NCI-H524 (cell line): Measurements from ENCODE around the gene IRF8.
"Not testable (repeated sequence)": the region's sequence is repeated elsewhere in the genome, so short reads cannot be mapped to it uniquely, and the experiment has no call there.

Source experiments
- DNase-seq, 2 experiments: peaks; one replicate each; lab custom pipeline; 2025; lab: John Stamatoyannopoulos, UW

The IRF8 gene

GRCh38 chr16:85935391-85935973 is 36.5 kb downstream of the IRF8 start:
- no peak for DNase-seq

DNA sequence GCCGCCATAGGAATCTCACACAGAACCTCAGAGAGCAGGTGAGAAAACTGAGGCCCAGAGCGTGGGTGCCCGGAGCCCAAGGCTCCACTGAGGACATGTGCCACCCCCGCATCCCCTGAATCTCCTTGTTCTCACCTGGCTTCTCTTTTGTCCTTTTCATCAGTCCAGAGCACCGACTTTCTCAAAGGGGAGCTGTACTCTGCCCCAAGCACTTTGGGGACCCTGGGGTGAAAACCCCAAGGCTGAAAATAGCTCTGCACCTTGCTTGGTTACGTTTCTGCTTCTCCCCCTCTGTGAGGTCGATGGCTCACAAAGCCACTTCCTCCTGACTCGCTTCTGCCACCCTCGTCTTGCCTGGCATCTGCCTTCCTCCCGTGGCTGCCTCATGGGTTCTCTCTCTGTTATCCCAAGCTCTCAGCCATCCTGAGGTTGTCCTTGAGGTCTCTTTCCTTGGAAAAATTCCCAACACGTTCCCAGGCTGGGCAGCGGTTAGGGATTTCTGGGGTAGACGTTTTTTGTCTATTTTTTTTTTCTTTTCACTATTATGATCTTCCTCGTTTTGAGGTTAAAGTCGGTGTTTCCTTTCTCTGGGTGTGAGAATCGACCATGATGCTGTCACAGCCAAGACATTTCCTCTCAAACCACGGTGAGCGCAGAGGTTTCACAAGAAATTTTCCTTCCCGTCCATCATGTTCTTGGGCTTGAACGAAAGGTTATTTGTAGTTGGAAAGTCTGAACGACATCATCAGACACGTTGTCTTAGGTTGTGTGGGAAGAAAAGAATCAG is 37.2 kb downstream of the IRF8 start:
- no peak for DNase-seq

GRCh38 chr16:85936816-85937215 is 37.9 kb downstream of the IRF8 start:
- DNase-seq: peak in 1 of 2 experiments; percentile 19

- no peak for DNase-seq
Observed at GRCh38 chr16:85940214-85940613, 41.3 kb downstream of the IRF8 start.

GRCh38 chr16:85941863-85942644 is 43.1 kb downstream of the IRF8 start:
- no peak for DNase-seq

GRCh38 chr16:85942659-85943058 is 43.7 kb downstream of the IRF8 start:
- DNase-seq: not testable (repeated sequence)

DNA sequence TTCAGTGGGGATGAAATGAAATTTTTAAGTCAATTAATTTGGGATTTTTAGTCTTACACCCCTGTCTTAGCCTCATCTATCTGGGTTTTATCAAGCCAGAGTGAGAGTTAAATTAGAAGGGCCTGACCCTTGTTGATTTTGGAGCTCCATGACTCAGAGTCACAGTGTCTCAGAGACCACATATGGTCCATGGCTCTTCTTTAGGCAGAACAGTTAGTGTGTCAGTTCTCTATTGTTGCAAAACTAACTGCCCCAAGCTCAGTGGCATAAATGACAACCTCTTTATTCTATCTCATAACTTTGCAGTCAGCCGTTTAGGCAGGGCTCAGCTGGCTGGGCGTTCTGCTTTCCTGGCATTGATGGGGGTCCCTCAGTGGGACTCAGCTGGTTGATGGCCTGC is 44.7 kb downstream of the IRF8 start:
- no peak for DNase-seq

GRCh38 chr16:85944572-85945423 is 45.8 kb downstream of the IRF8 start:
- DNase-seq: no peak

DNA sequence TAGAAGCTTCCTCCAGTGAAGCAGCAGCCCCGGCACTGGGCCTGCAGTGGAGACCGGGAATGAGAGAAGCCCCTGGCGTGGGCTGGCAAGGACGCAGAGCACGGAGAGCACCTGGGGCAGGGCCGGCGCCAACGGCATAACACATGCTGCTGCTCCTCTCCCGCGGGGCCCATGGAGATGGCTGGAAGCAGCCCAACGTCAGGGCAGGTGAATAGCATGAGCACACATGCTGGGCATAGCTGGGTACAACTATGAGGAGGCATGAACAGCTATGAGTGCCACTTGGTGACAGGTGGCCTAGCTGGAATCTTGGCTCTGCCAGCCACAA is 46.4 kb downstream of the IRF8 start:
- DNase-seq: no peak

- no peak for DNase-seq
Observed at GRCh38 chr16:85946541-85947124, 47.7 kb downstream of the IRF8 start.

DNA sequence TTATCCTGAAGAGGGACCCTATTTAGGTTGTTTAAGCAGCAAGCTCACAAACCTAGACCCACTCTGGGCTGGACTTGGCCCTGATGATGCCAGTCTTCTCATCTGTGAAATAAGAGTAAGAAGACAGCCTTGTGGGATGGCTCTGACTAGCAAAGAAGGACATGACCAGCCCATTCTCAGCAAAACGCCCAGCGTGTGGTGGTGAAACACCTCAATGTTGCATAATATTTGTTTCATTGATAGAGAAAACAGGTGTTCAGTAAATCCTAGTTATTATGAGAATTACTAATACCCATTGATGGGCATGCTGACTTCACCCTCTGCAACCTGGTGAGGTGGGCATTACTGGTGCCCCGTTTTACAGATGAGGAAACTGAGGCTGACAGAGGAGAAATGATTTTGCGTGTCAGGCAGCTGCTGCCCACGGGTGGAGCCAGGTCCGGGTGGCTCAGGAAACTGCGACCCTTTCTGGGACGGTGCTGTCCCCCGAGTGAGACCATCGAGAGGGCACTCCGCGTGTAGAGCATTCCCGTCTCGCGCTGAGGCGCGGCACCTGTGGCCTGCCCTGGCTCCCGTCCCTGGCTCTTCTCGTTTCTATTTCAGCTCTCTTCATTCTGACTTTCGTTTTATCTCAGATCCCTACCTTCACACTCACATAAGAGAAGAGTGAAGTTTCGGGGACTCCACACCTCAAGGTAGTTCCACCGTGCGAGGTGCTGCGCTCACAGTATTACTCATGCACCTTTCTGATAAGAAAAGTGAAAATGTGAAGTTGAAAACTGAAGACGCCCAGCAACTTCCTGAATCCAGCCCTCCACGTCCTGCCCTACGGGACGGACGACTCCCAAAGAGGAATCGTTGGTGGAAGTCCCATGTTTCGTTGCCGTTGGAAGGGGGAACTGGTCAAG is 48.5 kb downstream of the IRF8 start:
- no peak for DNase-seq

DNA sequence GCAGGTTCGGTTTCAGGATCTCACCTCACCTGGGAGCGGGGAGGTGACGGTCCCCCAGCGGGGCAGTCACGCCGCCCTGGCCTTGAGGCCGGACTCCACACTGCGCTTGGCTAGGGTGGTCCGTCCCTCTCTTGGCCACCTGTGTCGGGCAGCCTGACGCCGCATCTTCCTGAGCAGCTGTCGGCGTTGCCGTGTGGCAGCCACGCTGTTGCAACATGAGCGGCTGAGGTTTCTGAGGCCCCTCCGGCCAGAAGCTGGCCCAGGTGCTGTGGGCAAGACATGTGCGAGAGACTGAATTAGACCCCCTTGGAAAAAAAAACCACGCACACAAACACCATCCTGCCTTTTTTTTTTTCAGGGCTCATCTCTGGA is 49.2 kb downstream of the IRF8 start:
- no peak for DNase-seq

GRCh38 chr16:85948616-85949265 is 49.8 kb downstream of the IRF8 start:
- no peak for DNase-seq

DNA sequence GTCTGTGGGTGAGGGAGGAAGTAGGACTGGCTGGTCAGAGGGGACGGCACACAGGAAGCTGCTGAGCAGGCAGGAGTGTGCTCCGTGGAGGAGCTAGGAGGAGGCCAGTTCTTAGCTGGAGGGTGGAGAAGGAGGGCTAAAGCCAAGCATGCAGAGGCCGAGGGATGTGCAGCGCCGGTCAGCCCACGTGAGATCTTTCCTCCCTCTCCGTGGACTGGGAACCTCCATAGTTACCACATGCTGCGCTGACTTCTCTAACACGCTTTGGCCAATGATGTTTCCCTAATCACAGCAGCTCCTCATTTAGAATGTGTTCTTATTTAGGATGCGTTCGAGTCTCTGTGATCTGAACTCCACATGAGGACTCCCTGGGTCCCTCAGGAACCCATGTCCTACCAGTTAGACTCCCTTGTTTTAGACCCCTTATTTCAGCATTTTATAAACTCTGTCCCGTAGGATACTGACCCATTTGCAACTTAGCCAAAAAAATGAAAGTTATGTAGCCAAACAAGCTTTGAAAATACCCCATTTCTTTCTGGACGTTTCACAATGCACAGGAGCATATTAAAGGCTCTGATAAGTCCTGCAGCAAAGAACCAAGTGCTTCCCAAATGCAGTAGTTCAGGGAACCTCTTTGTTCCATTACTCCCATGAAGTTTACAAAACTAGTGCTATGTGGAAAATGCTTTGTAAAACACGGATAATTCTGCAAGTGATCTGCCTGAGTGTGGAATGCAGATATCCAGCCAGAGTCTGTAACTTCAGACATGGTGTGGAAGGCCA is 51.4 kb downstream of the IRF8 start:
- no peak for DNase-seq

GRCh38 chr16:85952197-85952596 is 53.2 kb downstream of the IRF8 start:
- no peak for DNase-seq

DNA sequence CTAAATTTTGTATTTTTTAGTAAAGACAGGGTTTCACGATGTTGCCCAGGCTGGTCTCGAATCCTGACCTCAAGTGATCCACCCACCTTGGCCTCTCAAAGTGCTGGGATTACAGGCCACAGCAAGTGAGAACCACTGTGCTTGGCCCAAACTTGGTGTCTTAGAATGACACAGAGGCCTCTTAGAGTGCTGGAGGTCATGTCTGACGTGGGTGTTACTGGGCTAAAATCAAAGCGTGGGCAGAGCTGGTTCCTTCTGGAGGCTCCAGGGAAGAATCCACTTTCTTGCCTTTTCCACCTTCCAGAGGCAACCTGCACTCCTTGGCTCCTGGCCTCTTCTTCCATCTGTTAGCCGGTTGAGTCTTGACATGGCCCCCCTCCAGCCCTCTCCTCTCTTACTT is 53.8 kb downstream of the IRF8 start:
- DNase-seq: no peak

DNA sequence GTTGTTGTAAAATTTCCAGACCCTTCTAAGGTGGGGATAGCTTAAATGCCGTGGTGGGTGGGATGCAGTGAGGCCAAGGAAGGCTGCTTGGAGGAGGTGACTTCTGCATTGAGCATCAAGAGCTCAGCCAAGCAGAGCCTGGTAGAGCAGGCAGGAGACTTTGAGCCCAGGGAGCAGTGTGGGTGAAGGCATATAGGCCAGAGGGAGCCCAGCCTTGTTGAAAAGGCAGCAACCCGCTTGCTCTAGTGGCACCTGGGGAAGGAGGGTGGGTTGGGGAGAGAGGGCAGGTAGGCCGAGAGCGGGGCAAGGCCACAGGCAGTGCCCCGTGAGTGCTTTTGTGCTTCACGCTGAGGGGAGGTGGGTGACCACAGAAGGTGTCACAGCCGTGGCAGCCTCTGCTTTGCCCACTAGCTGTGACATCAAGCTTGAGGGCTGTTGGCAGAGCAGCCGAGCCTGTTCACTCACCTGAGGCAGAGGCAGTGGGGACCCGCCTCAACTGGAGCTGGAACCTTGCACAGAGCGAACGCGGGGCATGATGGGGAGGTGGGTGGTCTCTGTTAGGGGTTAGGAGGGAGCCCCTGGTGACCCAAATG is 56.1 kb downstream of the IRF8 start:
- DNase-seq: no peak

- no peak for DNase-seq
Observed at GRCh38 chr16:85955566-85955965, 56.6 kb downstream of the IRF8 start.

DNA sequence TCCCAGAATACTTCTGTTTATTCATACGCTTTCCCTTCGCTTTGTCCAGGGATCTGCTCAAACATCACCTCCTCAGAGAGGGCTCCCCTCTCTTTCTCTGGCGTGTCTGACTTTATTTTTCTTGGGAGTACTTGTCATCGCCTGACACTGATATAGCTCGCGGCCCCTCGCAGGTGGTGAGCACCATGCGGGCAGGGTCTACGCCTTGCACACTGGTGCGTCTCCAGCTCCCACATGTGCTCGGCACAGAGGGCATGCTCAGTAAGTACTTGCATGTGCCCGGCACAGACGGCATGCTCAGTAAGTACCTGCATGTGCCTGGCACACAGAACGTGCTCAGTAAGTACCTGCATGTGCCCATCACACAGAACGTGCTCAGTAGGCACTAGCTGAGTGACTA is 57.5 kb downstream of the IRF8 start:
- no peak for DNase-seq
